DND-41 (cell line): ENCODE data around the gene GRIFIN.

Experiments used
- ATAC-seq: fragments of 200-7000 bp; cut with Tn5 transposase; 3 replicates; pipeline ENCODE4 v1.9.1; 2021; ENCODE audit warnings: low read depth; ENCODE audit not compliant: insufficient read depth
- DNase-seq: peaks from one replicate; pipeline ENCODE4 v3.0.0-alpha.2; 2020
- H2AFZ ChIP-seq: 2 replicates; pipeline ENCODE4 v1.6.0; 2012; ENCODE audit warnings: low read depth, low read length
- H3K27ac ChIP-seq: 2 replicates; pipeline ENCODE4 v1.5.1; 2012; ENCODE audit warnings: low read length, inconsistent platforms
- H3K27me3 ChIP-seq: fragments of 200-600 bp; sonication (generic); 2 replicates; pipeline ENCODE4 v1.6.0; 2012; ENCODE audit warnings: low read length, mild to moderate bottlenecking, inconsistent platforms; ENCODE audit not compliant: insufficient read depth, poor library complexity
- H3K36me3 ChIP-seq: 2 replicates; pipeline ENCODE4 v1.5.1; 2012; ENCODE audit warnings: low read length, inconsistent platforms; ENCODE audit not compliant: insufficient read depth
- H3K4me1 ChIP-seq: 2 replicates; pipeline ENCODE4 v1.5.1; 2012; ENCODE audit warnings: mild to moderate bottlenecking, low read length; ENCODE audit not compliant: insufficient read depth
- H3K4me2 ChIP-seq: 2 replicates; pipeline ENCODE4 v1.6.0; 2012; ENCODE audit warnings: mild to moderate bottlenecking, moderate library complexity, low read length, inconsistent platforms; ENCODE audit not compliant: insufficient read depth
- H3K4me3 ChIP-seq, 2 experiments: fragments of 200-600 bp in 1 of 2; shearing (Covaris generic) in 1 of 2; 2 replicates each; pipeline ENCODE4 v1.5.1; 2012 to 2016; ENCODE audit warnings: inconsistent platforms in 2 of 2, low read length in 2 of 2, mild to moderate bottlenecking in 2 of 2, low read depth in 1 of 2, moderate library complexity in 1 of 2
- H3K79me2 ChIP-seq: 2 replicates; pipeline ENCODE4 v1.6.0; 2012; ENCODE audit warnings: low read length, inconsistent platforms; ENCODE audit not compliant: insufficient read depth
- H3K9ac ChIP-seq: 2 replicates; pipeline ENCODE4 v1.6.0; 2012; ENCODE audit warnings: low read depth, mild to moderate bottlenecking, inconsistent platforms, low read length, moderate library complexity
- H3K9me3 ChIP-seq: 2 replicates; pipeline ENCODE4 v1.5.1; 2012; ENCODE audit warnings: low read length, moderate library complexity, mild to moderate bottlenecking, inconsistent platforms; ENCODE audit not compliant: insufficient read depth, severe bottlenecking
- H4K20me1 ChIP-seq: 2 replicates; pipeline ENCODE4 v1.6.0; 2012; ENCODE audit warnings: low read length; ENCODE audit not compliant: insufficient read depth
- CTCF ChIP-seq: IDR thresholded peaks from 2 replicates; pipeline ENCODE4 v1.5.1; 2012; ENCODE audit warnings: borderline replicate concordance, low read length, moderate library complexity, mild to moderate bottlenecking; ENCODE audit not compliant: poor library complexity, severe bottlenecking; ENCODE audit errors: extremely low read depth
- EZH2 ChIP-seq: IDR thresholded peaks from 3 replicates; pipeline ENCODE4 v1.6.1; 2012; ENCODE audit warnings: borderline replicate concordance, low read depth, mild to moderate bottlenecking, moderate library complexity, low read length, inconsistent platforms; ENCODE audit not compliant: severe bottlenecking

Gene GRIFIN

GRCh38 chr7:2504889-2505375 lies 28.7 kb upstream of the GRIFIN start:
- no peaks in the 10 kb centered on the region for H3K36me3 ChIP-seq
- H2AFZ ChIP-seq: no peak overlapping the region
- no peak for ATAC-seq
- peaks cover 14% of the 10 kb centered on the region for H4K20me1 ChIP-seq
- H3K79me2 ChIP-seq: no peaks in the 10 kb centered on the region
- DNase-seq: no peak
- H3K4me1 ChIP-seq: peaks cover 29% of the 10 kb centered on the region
- H3K27me3 ChIP-seq: no peaks in the 10 kb centered on the region
- no peak overlapping the region for H3K4me2 ChIP-seq
- H3K9ac ChIP-seq: no peak overlapping the region
- no peak overlapping the region for H3K4me3 ChIP-seq
- no peaks in the 10 kb centered on the region for H3K9me3 ChIP-seq
- H3K27ac ChIP-seq: no peak overlapping the region
- TF ChIP-seq CTCF: no peak
- TF ChIP-seq EZH2: no peak

GRCh38 chr7:2504128-2504888 lies 28.1 kb upstream of the GRIFIN start:
- no peaks in the 10 kb centered on the region for H3K27me3 ChIP-seq
- no peak overlapping the region for H3K4me2 ChIP-seq
- H3K79me2 ChIP-seq: no peaks in the 10 kb centered on the region
- no peaks in the 10 kb centered on the region for H3K36me3 ChIP-seq
- H3K9me3 ChIP-seq: no peaks in the 10 kb centered on the region
- H3K27ac ChIP-seq: no peak overlapping the region
- no peak overlapping the region for H3K9ac ChIP-seq
- DNase-seq: no peak
- H3K4me3 ChIP-seq: no peak overlapping the region
- peaks cover 13% of the 10 kb centered on the region for H4K20me1 ChIP-seq
- no peak for ATAC-seq
- H2AFZ ChIP-seq: no peak overlapping the region
- no peak for TF ChIP-seq CTCF
- no peak for TF ChIP-seq EZH2
- H3K4me1 ChIP-seq: peaks cover 22% of the 10 kb centered on the region

GRCh38 chr7:2503056-2503941 lies 27.1 kb upstream of the GRIFIN start:
- no peak overlapping the region for H2AFZ ChIP-seq
- no peak for TF ChIP-seq CTCF
- no peak for TF ChIP-seq EZH2
- no peak overlapping the region for H3K4me3 ChIP-seq
- no peaks in the 10 kb centered on the region for H3K9me3 ChIP-seq
- ATAC-seq (no peak), DNase-seq (no peak)
- peaks cover 12% of the 10 kb centered on the region for H3K4me1 ChIP-seq
- H3K27ac ChIP-seq: no peak overlapping the region
- no peaks in the 10 kb centered on the region for H3K36me3 ChIP-seq
- no peak overlapping the region for H3K4me2 ChIP-seq
- H4K20me1 ChIP-seq: peaks cover 10% of the 10 kb centered on the region
- H3K9ac ChIP-seq: no peak overlapping the region
- H3K27me3 ChIP-seq: no peaks in the 10 kb centered on the region
- H3K79me2 ChIP-seq: no peaks in the 10 kb centered on the region
